Measurements from ENCODE around the gene S100A1.
A peak's percentile ranks its signal among the peaks of the same experiment; 100 is the strongest.
"Not testable (repeated sequence)": the region's sequence is repeated elsewhere in the genome, so short reads cannot be mapped to it uniquely, and the experiment has no call there.

The S100A1 gene

GRCh38 chr1:153627715-153628626 lies at the start of gene S100A1:
TSS of gene S100A1 (plus strand) at chr1:153628434. CDS start at chr1:153630522, 2,088 bp downstream.
- no peak for DNase-seq

- no peak for DNase-seq
These were observed 49.7 kb upstream of the S100A1 start for GRCh38 chr1:153578490-153578889.

- no peak for DNase-seq
These were observed 49.3 kb upstream of the S100A1 start for GRCh38 chr1:153578936-153579335.

- not testable (repeated sequence) for DNase-seq
These were observed 45.4 kb upstream of the S100A1 start for GRCh38 chr1:153582836-153583235.

GRCh38 chr1:153583514-153583913 lies 44.7 kb upstream of the S100A1 start:
- not testable (repeated sequence) for DNase-seq

GRCh38 chr1:153583976-153584375 lies 44.3 kb upstream of the S100A1 start:
- no peak for DNase-seq

GRCh38 chr1:153585006-153585405 lies 43.2 kb upstream of the S100A1 start:
- no peak for DNase-seq

- no peak for DNase-seq
These were observed 41.9 kb upstream of the S100A1 start for GRCh38 chr1:153586347-153586746.

- no peak for DNase-seq
These were observed 40.9 kb upstream of the S100A1 start for GRCh38 chr1:153587314-153587713.

GRCh38 chr1:153588033-153588432 lies 40.2 kb upstream of the S100A1 start:
- DNase-seq, result not testable (repeated sequence)

- no peak for DNase-seq
These were observed 39.8 kb upstream of the S100A1 start for GRCh38 chr1:153588482-153588881.

GRCh38 chr1:153592748-153593147 lies 35.5 kb upstream of the S100A1 start:
- DNase-seq, result no peak

GRCh38 chr1:153597206-153597605 lies 31.0 kb upstream of the S100A1 start:
- DNase-seq, result no peak

GRCh38 chr1:153598309-153599172 lies 29.7 kb upstream of the S100A1 start:
- DNase-seq, result no peak

GRCh38 chr1:153599847-153600246 lies 28.4 kb upstream of the S100A1 start:
- no peak for DNase-seq

GRCh38 chr1:153602749-153603148 lies 25.5 kb upstream of the S100A1 start:
- DNase-seq, result no peak

- no peak for DNase-seq
These were observed 22.0 kb upstream of the S100A1 start for GRCh38 chr1:153606194-153606593.

GRCh38 chr1:153607381-153607780 lies 20.9 kb upstream of the S100A1 start:
- DNase-seq, result no peak

- DNase-seq, result no peak
These were observed 20.0 kb upstream of the S100A1 start for GRCh38 chr1:153608089-153608682.

GRCh38 chr1:153608742-153609584 lies 19.3 kb upstream of the S100A1 start:
- peak; percentile 87 for DNase-seq

- no peak for DNase-seq
These were observed 18.7 kb upstream of the S100A1 start for GRCh38 chr1:153609585-153609907.

GRCh38 chr1:153610334-153610733 lies 17.9 kb upstream of the S100A1 start:
- DNase-seq, result no peak
